ACC112 (cell line): ENCODE data around the gene MRGPRE.

Experiments
- H2AFZ ChIP-seq: fragments of 200-600 bp; sonication (generic); one replicate; pipeline ENCODE4 v1.6.0; 2017; ENCODE audit warnings: antibody characterized with exemption, low read length; ENCODE audit not compliant: unreplicated experiment
- H3K27ac ChIP-seq: fragments of 200-600 bp; sonication (generic); 2 replicates; pipeline ENCODE4 v1.5.1; 2014; ENCODE audit warnings: low read depth, mild to moderate bottlenecking, antibody characterized with exemption, low read length, moderate library complexity
- H3K27me3 ChIP-seq: fragments of 200-600 bp; sonication (generic); 2 replicates; pipeline ENCODE4 v1.6.1; 2014; ENCODE audit warnings: mild to moderate bottlenecking, antibody characterized with exemption, low read length, moderate library complexity, mixed read lengths; ENCODE audit not compliant: insufficient read depth
- H3K36me3 ChIP-seq: fragments of 200-600 bp; sonication (generic); 2 replicates; pipeline ENCODE4 v1.6.1; 2016; ENCODE audit warnings: mild to moderate bottlenecking, antibody characterized with exemption, low read length, moderate library complexity, mixed read lengths; ENCODE audit not compliant: insufficient read depth
- H3K4me1 ChIP-seq: fragments of 200-600 bp; sonication (generic); one replicate; pipeline ENCODE4 v1.6.1; 2016; ENCODE audit warnings: low read length, mixed read lengths; ENCODE audit not compliant: insufficient read depth, unreplicated experiment, control insufficient read depth
- H3K4me3 ChIP-seq: fragments of 200-600 bp; sonication (generic); 2 replicates; pipeline ENCODE4 v1.5.1; 2014; ENCODE audit warnings: mild to moderate bottlenecking, low read depth, low read length
- H3K79me2 ChIP-seq: fragments of 200-600 bp; sonication (generic); one replicate; pipeline ENCODE4 v1.6.0; 2016; ENCODE audit warnings: low read length; ENCODE audit not compliant: control insufficient read depth, unreplicated experiment, insufficient read depth

Gene MRGPRE

GRCh38 chr11:3183523-3183922 is 48.7 kb downstream of the MRGPRE start:
- Histone ChIP-seq H2AFZ (no peak overlapping the region), H3K4me1 (peaks cover under 1% of the 10 kb centered on the region), H3K4me3 (no peak overlapping the region), H3K27ac (no peak overlapping the region), H3K27me3 (peaks cover 17% of the 10 kb centered on the region), H3K79me2 (no peaks in the 10 kb centered on the region), H3K36me3 (no peaks in the 10 kb centered on the region)

GRCh38 chr11:3182462-3182852 is 49.8 kb downstream of the MRGPRE start:
- H3K4me3 ChIP-seq, result no peak overlapping the region
- peaks cover 10% of the 10 kb centered on the region for H3K27me3 ChIP-seq
- no peak overlapping the region for H2AFZ ChIP-seq
- no peaks in the 10 kb centered on the region for H3K36me3 ChIP-seq
- peaks cover 7% of the 10 kb centered on the region for H3K4me1 ChIP-seq
- H3K79me2 ChIP-seq, result no peaks in the 10 kb centered on the region
- H3K27ac ChIP-seq, result no peak overlapping the region

- no peaks in the 10 kb centered on the region for H3K79me2 ChIP-seq
- H3K4me3 ChIP-seq, result no peak overlapping the region
- H2AFZ ChIP-seq, result no peak overlapping the region
- no peak overlapping the region for H3K27ac ChIP-seq
- H3K36me3 ChIP-seq, result no peaks in the 10 kb centered on the region
- H3K4me1 ChIP-seq, result peaks cover 7% of the 10 kb centered on the region
- peaks cover 5% of the 10 kb centered on the region for H3K27me3 ChIP-seq
Measured at GRCh38 chr11:3181725-3182461, 50.3 kb downstream of the MRGPRE start.

GRCh38 chr11:3180869-3181268 is 51.3 kb downstream of the MRGPRE start:
- no peak overlapping the region for H3K27ac ChIP-seq
- H3K4me1 ChIP-seq, result peaks cover 7% of the 10 kb centered on the region
- no peaks in the 10 kb centered on the region for H3K36me3 ChIP-seq
- H3K4me3 ChIP-seq, result no peak overlapping the region
- no peaks in the 10 kb centered on the region for H3K79me2 ChIP-seq
- H2AFZ ChIP-seq, result no peak overlapping the region
- H3K27me3 ChIP-seq, result peaks cover 4% of the 10 kb centered on the region; the same call in 1 of the 2 replicates

- Histone ChIP-seq H3K4me1 (peaks cover 7% of the 10 kb centered on the region), H3K27ac (peak overlapping the region; percentile 45; the same call in 1 of the 2 replicates), H3K36me3 (no peaks in the 10 kb centered on the region), H2AFZ (no peak overlapping the region), H3K27me3 (peaks cover 4% of the 10 kb centered on the region; the same call in 1 of the 2 replicates), H3K79me2 (no peaks in the 10 kb centered on the region), H3K4me3 (no peak overlapping the region)
Measured at GRCh38 chr11:3178349-3178748, 53.9 kb downstream of the MRGPRE start.

- no peak overlapping the region for H3K4me3 ChIP-seq
- H3K36me3 ChIP-seq, result no peaks in the 10 kb centered on the region
- no peak overlapping the region for H2AFZ ChIP-seq
- no peaks in the 10 kb centered on the region for H3K79me2 ChIP-seq
- H3K27me3 ChIP-seq, result peaks cover 4% of the 10 kb centered on the region
- peaks cover 7% of the 10 kb centered on the region for H3K4me1 ChIP-seq
- peak overlapping the region; percentile 45; the same call in 1 of the 2 replicates for H3K27ac ChIP-seq
Measured at GRCh38 chr11:3177931-3178330, 54.3 kb downstream of the MRGPRE start.
